ENCODE measurements around the gene CISH.
A peak's percentile ranks its signal among the peaks of the same experiment; 100 is the strongest.

Gene CISH

DNA sequence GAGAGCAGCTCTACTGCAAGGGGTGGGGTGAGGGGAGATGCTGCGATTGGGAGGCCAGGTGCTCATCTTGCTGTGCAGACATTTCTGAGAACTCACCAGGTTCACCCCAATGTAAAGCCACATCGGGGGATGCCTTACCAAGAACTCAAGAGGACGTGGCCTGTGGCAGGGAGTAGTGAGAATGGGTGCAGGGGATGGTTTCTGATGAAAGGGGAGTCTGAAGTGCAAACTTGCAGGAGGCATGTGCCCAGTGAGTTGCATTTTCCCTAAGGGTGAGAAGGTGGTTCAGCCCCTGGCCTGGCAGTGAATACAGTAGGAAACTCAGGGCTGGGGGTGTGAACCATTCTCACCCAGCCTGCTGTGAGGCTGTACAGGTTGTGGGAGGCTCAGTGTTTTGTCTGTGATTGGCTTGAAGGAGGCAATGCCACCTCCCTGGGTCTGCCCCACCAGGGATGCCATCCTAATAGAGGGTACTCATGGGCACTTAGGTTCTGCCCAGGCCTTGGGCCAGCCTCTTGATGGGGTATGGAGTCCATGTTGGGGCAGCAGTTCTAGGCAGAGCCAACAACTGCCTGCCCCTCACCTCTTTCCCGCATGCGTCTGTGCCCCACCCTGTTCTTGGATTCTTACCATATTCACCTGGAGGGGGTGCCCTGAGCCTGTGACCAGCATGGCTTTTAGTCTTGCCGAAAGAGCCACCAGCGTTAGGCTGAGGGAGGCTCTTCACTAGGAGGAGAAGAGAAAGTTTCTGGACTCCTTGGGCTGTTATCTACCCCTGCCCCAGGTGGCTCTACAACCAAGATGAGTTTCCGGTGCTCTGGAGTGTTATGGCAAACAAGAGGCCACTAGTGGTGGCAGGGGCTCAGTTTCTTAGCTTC is 37.8 kb downstream of the CISH start:
- Histone ChIP-seq H3K36me3 (ENCODE audit: insufficient read depth, low read length) (no peaks in the 10 kb centered on the region), H3K79me2 (ENCODE audit: insufficient read depth, low read length) (peaks cover 8% of the 10 kb centered on the region; the same call in 1 of the 2 replicates), H3K9ac (ENCODE audit: low read depth, low read length, poor library complexity, severe bottlenecking) (no peak overlapping the region), H3K27me3 (ENCODE audit: insufficient read depth, low read length, poor library complexity, severe bottlenecking) (no peaks in the 10 kb centered on the region), H3K4me2 (ENCODE audit: low read depth, low read length, poor library complexity, severe bottlenecking) (no peak overlapping the region), H3K9me2 (replicated peaks; ENCODE audit: low read depth, low read length) (no peaks in the 10 kb centered on the region), H3K4me1 (ENCODE audit: insufficient read depth, low read length, poor library complexity, severe bottlenecking) (peaks cover 6% of the 10 kb centered on the region), H4K20me1 (ENCODE audit: insufficient read depth, low read length, poor library complexity, severe bottlenecking) (no peaks in the 10 kb centered on the region), H3F3A (ENCODE audit: low read depth) (no peaks in the 10 kb centered on the region), H3K4me3 (ENCODE audit: low read length, poor library complexity, severe bottlenecking) (no peak overlapping the region), H2AFZ (ENCODE audit: low read length) (no peak overlapping the region), H3K9me3 (ENCODE audit: insufficient read depth, low read depth, low read length) (no peaks in the 10 kb centered on the region)
- TF ChIP-seq EZH2phosphoT487 (IDR thresholded peaks at IDR 0.05; ENCODE audit: borderline replicate concordance) = no peak
- TF ChIP-seq, protein P1, sequence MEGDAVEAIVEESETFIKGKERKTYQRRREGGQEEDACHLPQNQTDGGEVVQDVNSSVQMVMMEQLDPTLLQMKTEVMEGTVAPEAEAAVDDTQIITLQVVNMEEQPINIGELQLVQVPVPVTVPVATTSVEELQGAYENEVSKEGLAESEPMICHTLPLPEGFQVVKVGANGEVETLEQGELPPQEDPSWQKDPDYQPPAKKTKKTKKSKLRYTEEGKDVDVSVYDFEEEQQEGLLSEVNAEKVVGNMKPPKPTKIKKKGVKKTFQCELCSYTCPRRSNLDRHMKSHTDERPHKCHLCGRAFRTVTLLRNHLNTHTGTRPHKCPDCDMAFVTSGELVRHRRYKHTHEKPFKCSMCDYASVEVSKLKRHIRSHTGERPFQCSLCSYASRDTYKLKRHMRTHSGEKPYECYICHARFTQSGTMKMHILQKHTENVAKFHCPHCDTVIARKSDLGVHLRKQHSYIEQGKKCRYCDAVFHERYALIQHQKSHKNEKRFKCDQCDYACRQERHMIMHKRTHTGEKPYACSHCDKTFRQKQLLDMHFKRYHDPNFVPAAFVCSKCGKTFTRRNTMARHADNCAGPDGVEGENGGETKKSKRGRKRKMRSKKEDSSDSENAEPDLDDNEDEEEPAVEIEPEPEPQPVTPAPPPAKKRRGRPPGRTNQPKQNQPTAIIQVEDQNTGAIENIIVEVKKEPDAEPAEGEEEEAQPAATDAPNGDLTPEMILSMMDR (conservative IDR thresholded peaks at IDR 0.05; ENCODE audit: low read length) = no peak

DNA sequence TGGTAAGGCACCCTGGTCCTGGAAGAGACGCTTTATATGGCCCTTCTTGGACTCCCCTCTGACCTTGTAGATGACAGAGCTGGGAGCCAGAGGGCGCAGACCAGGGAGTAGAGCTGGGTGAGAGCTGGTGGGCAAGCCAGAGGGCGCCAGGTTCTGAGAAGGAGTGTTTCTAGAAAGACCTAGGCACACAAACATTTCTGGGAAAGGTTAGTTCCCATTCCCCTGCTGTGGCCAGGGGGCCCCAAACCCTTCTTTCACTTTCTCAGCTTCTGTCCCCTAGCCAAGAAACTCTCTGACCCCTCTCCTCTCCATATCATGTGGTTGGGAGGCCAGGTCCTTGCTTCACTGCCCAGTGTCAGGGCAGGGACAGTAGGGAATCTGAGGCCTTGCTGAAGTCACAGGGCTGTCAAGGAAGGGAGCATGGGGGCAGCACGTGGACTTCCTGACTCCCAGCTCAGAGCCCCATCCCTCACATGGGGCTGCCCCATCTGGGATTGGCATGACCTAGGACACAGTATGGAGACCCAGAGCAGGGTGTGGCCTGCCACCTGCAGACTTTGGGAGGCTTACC is 38.7 kb downstream of the CISH start:
- Histone ChIP-seq H3K9ac (ENCODE audit: low read depth, low read length, poor library complexity, severe bottlenecking) (no peak overlapping the region), H3K4me1 (ENCODE audit: insufficient read depth, low read length, poor library complexity, severe bottlenecking) (peaks cover 10% of the 10 kb centered on the region), H3K4me2 (ENCODE audit: low read depth, low read length, poor library complexity, severe bottlenecking) (no peak overlapping the region), H3K9me3 (ENCODE audit: insufficient read depth, low read depth, low read length) (no peaks in the 10 kb centered on the region), H3K79me2 (ENCODE audit: insufficient read depth, low read length) (peaks cover 8% of the 10 kb centered on the region; the same call in 1 of the 2 replicates), H3K36me3 (ENCODE audit: insufficient read depth, low read length) (no peaks in the 10 kb centered on the region), H2AFZ (ENCODE audit: low read length) (no peak overlapping the region), H3K9me2 (replicated peaks; ENCODE audit: low read depth, low read length) (no peaks in the 10 kb centered on the region), H3K27me3 (ENCODE audit: insufficient read depth, low read length, poor library complexity, severe bottlenecking) (no peaks in the 10 kb centered on the region), H3K4me3 (ENCODE audit: low read length, poor library complexity, severe bottlenecking) (no peak overlapping the region), H4K20me1 (ENCODE audit: insufficient read depth, low read length, poor library complexity, severe bottlenecking) (no peaks in the 10 kb centered on the region), H3F3A (ENCODE audit: low read depth) (no peaks in the 10 kb centered on the region)
- no peak for TF ChIP-seq EZH2phosphoT487 (IDR thresholded peaks at IDR 0.05; ENCODE audit: borderline replicate concordance)
- TF ChIP-seq, protein P1 (conservative IDR thresholded peaks at IDR 0.05; ENCODE audit: low read length) = no peak

DNA sequence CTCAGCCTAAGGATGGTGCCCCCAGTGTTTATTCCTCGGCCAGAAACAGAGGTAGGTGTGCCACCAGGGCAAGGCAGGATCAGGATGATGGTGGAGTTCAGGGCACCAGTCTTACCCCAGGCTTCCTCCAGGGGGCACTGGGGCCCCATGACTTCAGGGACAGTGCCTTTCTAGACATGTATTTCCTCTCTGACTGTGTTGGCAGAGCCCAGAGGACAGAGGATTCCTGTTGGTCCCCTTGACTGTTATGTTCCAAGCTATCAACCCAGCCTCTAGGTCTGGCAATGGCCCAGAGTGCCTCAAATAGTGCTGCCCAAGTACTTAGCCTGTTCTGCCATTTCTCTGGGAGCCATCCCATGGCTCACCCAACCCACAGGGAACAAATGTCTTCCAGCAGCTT is 39.4 kb downstream of the CISH start:
- peaks cover 8% of the 10 kb centered on the region; the same call in 1 of the 2 replicates for H3K79me2 ChIP-seq (ENCODE audit: insufficient read depth, low read length)
- H3F3A ChIP-seq (ENCODE audit: low read depth) = no peaks in the 10 kb centered on the region
- no peaks in the 10 kb centered on the region for H3K9me2 ChIP-seq (replicated peaks; ENCODE audit: low read depth, low read length)
- H3K4me3 ChIP-seq (ENCODE audit: low read length, poor library complexity, severe bottlenecking) = no peak overlapping the region
- no peak overlapping the region for H2AFZ ChIP-seq (ENCODE audit: low read length)
- H3K4me1 ChIP-seq (ENCODE audit: insufficient read depth, low read length, poor library complexity, severe bottlenecking) = peaks cover 14% of the 10 kb centered on the region
- no peaks in the 10 kb centered on the region for H3K36me3 ChIP-seq (ENCODE audit: insufficient read depth, low read length)
- peak overlapping the region; percentile 4 for H3K9ac ChIP-seq (ENCODE audit: low read depth, low read length, poor library complexity, severe bottlenecking)
- TF ChIP-seq, protein P1 (conservative IDR thresholded peaks at IDR 0.05; ENCODE audit: low read length) = peak; percentile 83
- no peak for TF ChIP-seq EZH2phosphoT487 (IDR thresholded peaks at IDR 0.05; ENCODE audit: borderline replicate concordance)
- no peaks in the 10 kb centered on the region for H3K27me3 ChIP-seq (ENCODE audit: insufficient read depth, low read length, poor library complexity, severe bottlenecking)
- H3K4me2 ChIP-seq (ENCODE audit: low read depth, low read length, poor library complexity, severe bottlenecking) = no peak overlapping the region
- no peaks in the 10 kb centered on the region for H4K20me1 ChIP-seq (ENCODE audit: insufficient read depth, low read length, poor library complexity, severe bottlenecking)
- H3K9me3 ChIP-seq (ENCODE audit: insufficient read depth, low read depth, low read length) = no peaks in the 10 kb centered on the region
